HS-5 (cell line): ENCODE results near the gene ZNF225.
"Not testable (repeated sequence)": the region's sequence is repeated elsewhere in the genome, so short reads cannot be mapped to it uniquely, and the experiment has no call there.

Experiments used
- DNase-seq: peaks from one replicate; pipeline ENCODE4 v3.0.0-alpha.2; 2012; ENCODE audit warnings: low read depth

ZNF225 gene

DNA sequence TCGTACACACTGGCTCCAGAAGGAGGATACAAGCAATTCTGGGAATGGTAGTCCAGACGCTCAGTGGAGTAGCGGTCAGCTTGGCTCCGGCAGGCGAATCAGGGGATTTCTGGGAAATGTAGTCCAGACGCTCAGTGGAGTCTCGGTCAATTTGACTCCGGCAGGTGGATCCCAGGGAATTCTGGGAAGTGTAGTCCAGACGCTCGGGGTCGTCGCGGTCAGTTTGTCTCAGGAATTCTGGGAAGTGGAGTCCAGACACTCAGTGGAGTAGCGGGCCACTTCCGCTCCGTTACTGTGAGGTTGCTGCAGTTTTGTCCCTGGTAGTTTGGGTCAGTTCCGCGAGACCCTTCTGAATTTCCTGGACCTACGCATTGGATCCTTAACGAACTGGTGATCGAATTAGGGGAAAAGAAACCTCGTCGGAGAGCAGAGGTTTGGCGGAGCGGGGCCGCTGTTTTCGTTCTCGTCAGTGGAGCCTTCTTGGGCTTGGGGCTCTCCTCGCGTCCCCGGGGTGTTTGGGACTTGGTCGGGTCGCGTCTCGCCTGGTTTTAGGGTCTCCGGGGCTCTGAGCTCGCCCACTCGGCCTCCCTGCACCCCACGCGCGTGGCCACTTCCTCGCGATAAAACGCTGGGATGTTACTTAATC, at the start of gene ZNF225:
Gene ZNF225 (plus strand): TSS at position 262 of the 646 bp plus-strand sequence. CDS start 2,429 bp downstream, outside the sequence.
- DNase-seq, result peak; percentile 95

DNA sequence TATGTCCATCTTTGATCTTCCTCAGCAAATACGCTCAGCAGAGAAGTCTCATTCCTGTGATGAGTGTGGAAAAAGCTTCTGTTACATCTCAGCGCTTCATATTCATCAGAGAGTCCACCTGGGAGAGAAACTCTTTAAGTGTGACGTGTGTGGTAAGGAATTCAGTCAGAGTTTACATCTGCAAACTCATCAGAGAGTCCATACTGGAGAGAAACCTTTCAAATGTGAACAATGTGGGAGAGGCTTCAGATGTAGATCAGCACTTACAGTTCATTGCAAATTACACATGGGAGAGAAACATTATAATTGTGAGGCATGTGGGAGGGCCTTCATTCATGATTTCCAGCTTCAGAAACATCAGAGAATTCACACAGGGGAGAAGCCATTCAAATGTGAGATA, 46.9 kb upstream of the ZNF225 start:
- DNase-seq, result no peak

DNA sequence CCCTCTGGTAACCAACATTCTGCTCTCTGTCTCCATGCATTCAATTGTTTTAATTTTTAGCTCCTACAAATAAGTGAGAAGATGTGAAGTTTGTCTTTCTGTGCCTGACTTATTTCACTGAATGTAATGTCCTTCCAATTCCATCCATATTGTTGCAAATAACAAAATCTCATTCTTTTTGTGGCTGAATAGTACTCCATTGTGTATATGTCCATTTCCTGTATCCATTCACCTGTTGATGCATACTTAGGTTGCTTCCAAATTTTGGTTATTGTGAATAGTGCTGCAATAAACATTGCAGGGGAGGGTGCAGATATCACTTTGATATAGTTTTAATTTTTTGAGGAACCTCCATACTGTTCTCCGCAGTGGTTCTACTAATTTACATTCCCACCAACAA, 43.8 kb upstream of the ZNF225 start:
- DNase-seq, result no peak

DNA sequence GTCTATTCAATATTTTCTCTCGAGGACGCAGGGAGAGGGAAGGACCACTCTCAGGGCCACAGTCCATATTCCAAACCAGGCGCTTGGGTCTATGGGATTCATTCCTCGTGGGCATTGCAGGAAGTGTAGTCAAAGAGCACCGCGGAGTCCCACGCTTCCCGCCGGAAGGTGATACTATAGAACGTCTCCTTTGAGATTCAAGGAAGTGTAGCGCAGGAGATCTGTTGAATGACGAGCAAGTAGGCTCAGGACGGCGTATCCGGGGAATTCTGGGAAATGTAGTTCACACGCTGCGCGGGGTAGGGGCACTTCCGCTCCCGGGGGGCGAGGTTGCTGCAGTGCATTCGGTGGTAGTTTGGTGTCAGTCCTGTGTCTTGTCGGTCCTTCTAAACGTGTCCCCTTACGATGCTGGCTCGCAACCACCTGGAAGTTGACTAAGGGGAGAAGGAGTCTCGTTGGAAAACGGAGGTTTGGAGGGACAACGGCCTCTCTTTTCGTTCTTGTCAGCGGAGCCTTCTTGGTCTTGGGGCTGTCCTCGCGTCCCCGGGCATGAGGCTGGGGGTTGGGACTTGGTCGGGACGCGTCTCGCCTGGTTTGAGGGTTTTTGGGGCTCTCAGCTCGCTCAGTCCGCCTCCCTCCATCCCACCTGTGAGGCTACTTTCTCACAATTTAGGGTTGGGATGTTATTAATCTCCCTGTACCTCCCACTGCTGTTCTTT, 41.2 kb upstream of the ZNF225 start, which contains the start of gene ZNF284:
Gene ZNF284 (plus strand): TSS at position 336 of the 719 bp plus-strand sequence. CDS start 4,231 bp downstream, outside the sequence.
- DNase-seq, result no peak

- DNase-seq, result no peak
These were observed 40.4 kb upstream of the ZNF225 start for GRCh38 chr19:44072543-44073401.

DNA sequence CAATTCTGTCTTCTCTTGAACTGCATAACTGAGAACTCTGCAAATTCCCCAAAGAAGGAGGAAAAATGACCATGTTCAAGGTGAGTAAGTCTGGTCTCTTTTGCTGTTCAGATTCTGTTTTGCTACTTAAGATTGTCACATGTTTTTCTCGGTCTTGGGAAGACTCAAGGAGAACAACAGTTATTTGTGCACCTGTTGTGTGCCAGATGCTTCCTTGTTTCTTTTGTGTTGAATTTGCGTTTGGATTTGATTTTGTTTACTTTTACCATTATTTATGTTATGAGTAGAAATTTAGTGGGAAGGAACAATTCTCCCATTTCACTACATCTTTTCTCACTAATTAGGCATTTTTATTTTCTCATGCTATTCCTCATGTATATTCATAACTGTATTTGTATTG, 36.9 kb upstream of the ZNF225 start:
- DNase-seq, result no peak

DNA sequence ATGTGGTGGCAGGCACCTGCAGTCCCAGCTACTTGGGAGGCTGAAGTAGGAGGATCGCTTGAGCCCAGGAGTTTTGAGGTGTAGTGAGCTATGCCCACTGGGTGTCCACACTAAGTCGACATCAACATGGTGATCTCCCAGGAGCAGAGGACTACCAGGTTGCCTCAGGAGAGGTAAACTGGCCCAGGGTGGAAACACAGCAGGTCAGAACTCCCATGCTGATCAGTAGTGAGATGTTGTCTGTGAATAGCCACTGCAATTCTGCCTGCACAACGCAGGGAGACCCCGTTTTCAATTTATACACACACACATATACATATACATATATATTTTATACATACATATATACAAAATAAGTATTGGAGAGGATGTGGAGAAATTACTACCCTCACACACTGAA, 21.1 kb upstream of the ZNF225 start:
- no peak for DNase-seq

DNA sequence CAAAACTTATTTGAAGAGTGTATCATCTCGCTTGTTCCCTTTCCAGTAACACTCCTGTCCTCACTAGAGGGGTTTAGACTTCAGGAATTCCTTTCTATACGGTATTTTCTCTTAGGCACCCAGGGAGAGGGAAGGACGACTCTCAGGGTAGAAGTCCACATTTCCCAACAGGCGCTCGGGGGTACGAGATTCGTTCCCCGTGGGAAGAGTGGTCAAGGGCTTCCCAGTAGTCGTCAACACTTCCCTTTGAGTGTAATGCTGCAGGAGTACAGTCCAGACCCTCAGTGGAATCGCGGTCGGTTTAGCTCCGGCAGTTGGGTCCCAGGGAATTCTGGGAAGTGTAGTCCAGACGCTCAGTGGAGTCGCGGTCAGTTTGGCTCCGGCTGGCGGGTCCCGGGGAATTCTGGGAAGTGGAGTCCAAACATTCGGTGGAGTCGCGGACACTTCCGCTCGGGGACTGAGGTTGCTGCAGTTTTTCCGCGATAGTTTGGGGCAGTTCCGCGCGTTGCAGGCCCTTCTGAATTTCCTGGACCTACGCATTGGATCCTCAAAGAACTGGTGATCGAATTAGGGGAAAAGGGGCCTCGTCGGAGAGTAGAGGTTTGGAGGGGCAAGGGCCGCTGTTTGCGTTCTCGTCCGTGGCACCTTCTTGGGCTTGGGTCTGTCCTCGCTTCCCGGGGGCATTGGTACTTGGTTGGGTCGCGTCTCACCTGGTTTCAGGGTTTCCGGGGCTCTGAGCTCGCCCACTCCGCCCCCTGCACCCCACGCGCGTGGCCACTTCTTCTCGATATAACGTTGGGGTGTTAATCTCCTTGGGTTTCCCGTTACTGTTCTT, 19.1 kb upstream of the ZNF225 start, which contains the start of gene ZNF224:
Gene ZNF224 (plus strand): TSS at position 431 of the 835 bp plus-strand sequence. CDS start 3,513 bp downstream, outside the sequence.
- DNase-seq, result peak; percentile 67

GRCh38 chr19:44107751-44108150, 5.4 kb upstream of the ZNF225 start:
- no peak for DNase-seq

DNA sequence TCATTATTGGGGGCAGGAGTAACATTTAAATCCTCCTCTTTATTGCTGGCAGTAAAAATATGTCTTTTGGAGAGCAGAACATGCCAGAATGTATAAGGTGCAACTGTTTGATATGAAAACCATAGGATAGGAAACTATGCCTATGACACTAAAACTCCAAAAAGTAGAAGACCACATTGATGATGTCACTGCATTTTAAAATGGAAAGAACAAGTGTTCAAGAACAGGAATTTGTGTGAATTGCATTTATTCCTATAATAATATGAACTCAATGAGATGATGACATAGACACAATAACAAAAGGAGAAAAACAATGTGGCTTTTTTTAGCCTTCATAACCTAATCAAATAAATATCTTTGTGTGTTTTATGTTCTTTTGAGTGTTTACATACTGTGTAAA, 3.7 kb upstream of the ZNF225 start:
- no peak for DNase-seq

GRCh38 chr19:44111910-44112463, 1.2 kb upstream of the ZNF225 start:
- no peak for DNase-seq

DNA sequence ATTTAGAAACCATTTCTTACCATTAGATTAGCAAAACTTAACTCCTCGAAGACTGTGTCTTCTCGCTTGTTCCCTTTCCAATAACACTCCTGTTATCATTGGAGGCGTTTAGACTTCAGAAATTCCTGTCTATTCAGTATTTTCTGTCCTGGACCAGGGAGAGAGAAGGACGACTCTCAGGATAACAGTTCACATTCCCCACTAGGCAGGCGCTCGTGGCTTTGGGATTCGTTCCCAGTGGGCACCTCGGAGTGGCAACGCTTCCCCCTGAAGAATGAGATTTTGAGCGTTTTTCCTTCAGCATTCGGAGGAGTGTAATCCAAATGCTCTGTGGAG, 429 bp upstream of the ZNF225 start:
- DNase-seq, result no peak

DNA sequence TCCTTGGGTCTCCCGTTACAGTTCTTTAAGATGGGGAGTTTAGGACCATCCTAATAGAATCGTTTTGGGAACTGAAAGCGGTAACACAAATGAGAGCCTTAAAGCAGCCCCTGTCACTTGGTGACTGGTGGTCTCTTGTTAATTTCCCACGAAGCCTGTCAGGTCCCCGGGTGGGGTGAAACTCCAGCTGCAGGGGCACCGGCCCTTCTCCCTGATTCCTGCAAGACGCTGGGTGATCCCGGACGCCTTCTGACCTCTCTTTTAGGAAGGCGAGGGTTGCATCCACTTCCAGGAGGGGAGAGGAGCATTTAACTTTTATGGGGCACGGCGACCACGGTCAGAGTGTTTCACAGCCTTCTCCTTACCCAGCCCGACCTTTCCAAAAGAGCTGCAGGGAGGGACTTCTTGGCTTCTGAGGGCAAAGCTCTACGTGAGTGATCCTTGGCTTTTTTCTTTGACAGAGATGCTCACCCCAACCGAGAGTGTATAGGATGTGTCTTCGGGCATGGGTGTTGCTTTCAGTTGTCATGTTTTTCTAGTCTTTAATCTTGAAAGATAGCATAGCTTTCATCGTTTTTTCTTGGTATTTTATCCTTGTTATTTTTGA, 688 bp downstream of the ZNF225 start:
- DNase-seq, result no peak

DNA sequence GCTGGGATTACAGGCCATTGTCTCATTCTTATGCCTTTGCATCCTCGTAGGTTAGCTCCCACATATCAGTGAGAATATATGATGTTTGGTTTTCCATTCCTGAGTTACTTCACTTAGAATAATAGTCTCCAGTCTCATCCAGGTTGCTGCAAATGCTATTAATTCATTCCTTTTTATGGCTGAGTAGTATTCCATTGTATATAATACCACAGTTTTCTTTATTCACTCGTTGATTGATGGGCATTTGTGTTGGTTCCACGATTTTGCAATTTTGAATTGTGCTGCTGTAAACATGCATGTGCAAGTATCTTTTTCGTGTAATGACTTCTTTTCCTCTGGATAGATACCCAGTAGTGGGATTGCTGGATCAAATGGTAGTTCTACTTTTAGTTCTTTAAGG, 8.0 kb downstream of the ZNF225 start:
- DNase-seq, result not testable (repeated sequence)

GRCh38 chr19:44131955-44132354, 18.8 kb downstream of the ZNF225 start:
- no peak for DNase-seq

DNA sequence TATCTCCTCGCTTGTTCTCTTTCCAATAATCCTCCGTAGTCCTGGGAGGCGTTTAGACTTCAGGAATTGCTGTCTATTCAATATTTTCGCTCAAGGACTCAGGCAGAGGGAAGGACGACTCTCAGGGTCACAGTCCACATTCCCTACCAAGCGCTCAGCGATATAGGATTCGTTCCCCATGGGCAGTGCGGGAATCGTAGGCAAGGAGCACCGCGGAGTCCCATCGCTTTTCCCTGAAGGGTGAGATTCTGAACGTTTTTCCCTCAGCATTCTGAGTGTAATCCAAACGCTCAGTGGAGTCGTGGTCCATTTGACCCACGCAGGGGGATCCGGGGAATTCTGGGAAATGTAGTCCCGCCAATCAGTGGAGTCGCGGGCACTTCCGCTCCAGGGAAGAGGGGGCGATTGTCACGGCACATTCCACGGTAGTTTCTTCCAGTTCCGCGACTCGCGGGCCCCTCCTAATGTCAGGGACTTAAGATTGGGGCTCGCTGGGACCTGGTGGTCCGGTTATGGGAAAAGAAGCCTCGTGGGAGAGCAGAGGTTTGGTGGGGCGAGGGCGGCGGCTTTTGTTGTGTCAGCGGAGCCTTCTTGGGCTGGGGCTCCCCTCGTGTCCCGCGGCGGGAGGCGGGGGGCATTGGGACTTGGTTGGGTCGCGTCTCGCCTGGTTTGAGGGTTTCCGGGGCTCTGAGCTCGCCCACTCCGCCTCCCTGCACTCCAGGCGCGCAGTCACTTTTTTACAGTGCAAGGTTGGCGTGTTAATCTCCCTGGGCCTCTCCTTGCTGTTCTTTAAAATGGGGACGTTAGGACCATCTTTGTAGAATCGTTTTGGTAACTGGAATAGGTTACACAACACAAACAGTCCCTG, 28.2 kb downstream of the ZNF225 start, which contains the start of gene ZNF234:
Gene ZNF234 (plus strand): TSS at position 364 of the 868 bp plus-strand sequence. CDS start 3,079 bp downstream, outside the sequence.
- DNase-seq, result peak; percentile 55

- DNase-seq, result no peak
These were observed 28.8 kb downstream of the ZNF225 start for GRCh38 chr19:44142059-44142433.

DNA sequence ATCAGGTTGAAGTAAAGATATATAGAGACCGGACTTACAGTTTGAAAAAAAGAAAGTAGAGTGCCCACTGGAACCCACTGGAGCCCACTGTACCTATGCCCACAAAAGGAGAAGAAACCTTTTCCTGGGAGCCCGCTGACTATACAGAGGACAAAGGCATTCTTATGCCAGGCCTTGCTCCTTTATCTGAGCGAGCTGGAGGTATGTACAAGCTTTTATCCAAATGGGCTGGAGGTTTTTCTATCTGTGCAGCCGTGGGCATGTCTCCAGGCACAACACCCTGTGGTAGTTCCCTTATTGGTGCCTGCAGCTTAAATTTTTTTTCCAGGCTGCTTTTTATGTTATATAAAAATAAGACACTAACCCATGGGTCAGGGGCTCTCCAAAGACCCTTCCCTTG, 36.6 kb downstream of the ZNF225 start:
- DNase-seq, result no peak

DNA sequence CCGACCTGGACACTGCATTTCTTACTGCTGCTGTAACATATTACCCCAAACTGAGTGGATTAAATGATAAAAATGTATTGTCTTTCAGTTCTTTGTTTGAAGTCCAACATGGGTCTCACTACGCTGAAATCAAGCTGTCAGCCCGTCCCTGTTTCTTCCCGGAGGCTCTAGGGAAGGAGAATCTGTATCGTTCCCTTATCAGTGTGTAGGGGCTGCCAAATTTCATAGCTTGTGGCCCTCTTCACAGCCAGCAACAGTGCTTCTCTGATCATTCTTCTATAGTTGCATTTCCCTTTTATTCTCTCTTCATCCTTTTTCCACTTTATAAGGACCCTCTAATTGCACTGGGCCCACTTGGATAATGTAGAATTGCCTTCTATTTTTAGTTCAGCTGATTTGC, 38.3 kb downstream of the ZNF225 start:
- no peak for DNase-seq

- DNase-seq, result no peak
These were observed 43.3 kb downstream of the ZNF225 start for GRCh38 chr19:44156475-44156874.
